Measurements from ENCODE around the gene SLC51A. TPM values are rescaled to one million over a fixed set of nuclear protein-coding genes. Genes with fewer than 3 reads are reported as not detected.

Gene SLC51A
- total and polyA plus RNA-seq, 2 of the 8 experiments (the other 6 are each of a cell fraction or from before 2014, with no cell fraction given), result 6.3 to 9.8 TPM

- H2BK20ac ChIP-seq (ENCODE audit: low read length), result no peak overlapping the region
- peaks cover 0 to 49% of the 10 kb centered on the region in 2 experiments for H3K79me2 ChIP-seq (ENCODE audit: control insufficient read depth in 1 of 2, insufficient read depth in 2 of 2, low read length in 2 of 2)
- peaks cover 4% of the 10 kb centered on the region for H3K79me1 ChIP-seq (ENCODE audit: low read depth, low read length)
- H3K4me1 ChIP-seq (replicated peaks in 1 of 4; ENCODE audit: control insufficient read depth in 3 of 4, insufficient read depth in 4 of 4, low read length in 3 of 4), result peaks cover 0 to 6% (median 4%) of the 10 kb centered on the region in 4 experiments; a peak in 4 of 7 replicates
- H2AFZ ChIP-seq (ENCODE audit: low read length), result no peak overlapping the region
- DNase-seq (ENCODE audit: low read depth in 1 of 2, low spot score in 2 of 2) (no peak), FAIRE-seq (no peak)
- H3K23me2 ChIP-seq (ENCODE audit: low read depth, low read length), result peaks cover 2% of the 10 kb centered on the region; the same call in 1 of the 2 replicates
- CTCF ChIA-PET (ENCODE audit: partially characterized antibody), result interaction anchor here (1.0 to 1.8 kb wide), 5 partner anchors 9 to 85 kb away, joined by 3 to 5 read pairs (median 4); no protein-coding TSS in a partner anchor
- no peak overlapping the region for H4K91ac ChIP-seq (replicated peaks; ENCODE audit: insufficient read length, low read length)
- no peak overlapping the region for H2BK12ac ChIP-seq (ENCODE audit: low read depth, low read length)
- H3K27ac ChIP-seq (ENCODE audit: low read depth, low read length), result no peak overlapping the region
- no peak overlapping the region for H3K56ac ChIP-seq (replicated peaks; ENCODE audit: insufficient read length, low read depth, low read length)
- no peak overlapping the region for H3K4me3 ChIP-seq (ENCODE audit: extremely low read depth in 1 of 4, insufficient read depth in 2 of 4, low read depth in 3 of 4, low read length in 4 of 4)
- H3K14ac ChIP-seq (ENCODE audit: insufficient read length), result no peak overlapping the region
- H4K5ac ChIP-seq (ENCODE audit: insufficient read length, low read depth, low read length), result no peak overlapping the region
- H3K4me2 ChIP-seq (ENCODE audit: insufficient read depth in 1 of 2, low read depth in 2 of 2, low read length in 2 of 2), result no peak overlapping the region
- peaks cover 0 to 1% of the 10 kb centered on the region in 2 experiments for H4K20me1 ChIP-seq (replicated peaks in 1 of 2; ENCODE audit: control insufficient read depth in 1 of 2, insufficient read depth in 2 of 2, low read length in 2 of 2)
- no peak overlapping the region for H3K4ac ChIP-seq (replicated peaks; ENCODE audit: insufficient read length, low read depth, low read length)
- no peak overlapping the region for H3K23ac ChIP-seq (ENCODE audit: insufficient read length)
- no peak overlapping the region for H2BK120ac ChIP-seq (replicated peaks; ENCODE audit: low read depth, low read length)
- H3K18ac ChIP-seq (ENCODE audit: extremely low read depth, low read length), result no peak overlapping the region
- WGBS, 2 experiments (ENCODE audit: extremely low coverage in 1 of 2, insufficient coverage in 1 of 2, insufficient read length in 1 of 2, insufficient replicate concordance in 2 of 2, low coverage in 1 of 2, low lambda C conversion rate in 2 of 2, missing lambda C conversion rate in 1 of 2), result 94% methylated on average over 4 of the region's 4 CpGs; no CpG with 5 or more reads in 1 of the 2 experiments
- no peaks in the 10 kb centered on the region for H3K27me3 ChIP-seq (replicated peaks in 1 of 4; ENCODE audit: control insufficient read depth in 3 of 4, extremely low read depth in 1 of 4, insufficient read depth in 3 of 4, low read length in 3 of 4)
- H3K9me3 ChIP-seq (ENCODE audit: insufficient read depth in 2 of 2, low read depth in 1 of 2, low read length in 1 of 2), result no peaks in the 10 kb centered on the region
- H4K8ac ChIP-seq (ENCODE audit: extremely low read depth, insufficient read depth, low read length), result no peak overlapping the region
- no peak overlapping the region for H2BK15ac ChIP-seq (ENCODE audit: low read length)
- no peaks in the 10 kb centered on the region for H3K36me3 ChIP-seq (ENCODE audit: control insufficient read depth in 2 of 4, insufficient read depth in 4 of 4, low read length in 3 of 4)
- POLR2A ChIA-PET (ENCODE audit: partially characterized antibody), result interaction anchor here (1.0 to 1.4 kb wide), 4 partner anchors 41 to 204 kb away, joined by 3 to 5 read pairs (median 3); partner anchors contain the start of gene UBXN7
- no peak overlapping the region for H2BK5ac ChIP-seq (ENCODE audit: low read depth, low read length)
- no peak overlapping the region for H2AK5ac ChIP-seq (ENCODE audit: low read depth, low read length)
- H3K9ac ChIP-seq (replicated peaks in 1 of 4; ENCODE audit: extremely low read depth in 1 of 4, low read depth in 3 of 4, low read length in 3 of 4), result no peak overlapping the region
- no peak for TF ChIP-seq POLR2A (IDR thresholded peaks at IDR 0.05; ENCODE audit: control extremely low read depth in 1 of 2, low read depth in 2 of 2, low read length in 2 of 2)
- no peak for TF ChIP-seq SP4 (IDR thresholded peaks at IDR 0.05; ENCODE audit: low read length)
- TF ChIP-seq HDAC6 (IDR thresholded peaks at IDR 0.05; ENCODE audit: low read depth, low read length), result no peak
- TF ChIP-seq RXRA (IDR thresholded peaks at IDR 0.05; ENCODE audit: insufficient read depth, low read depth, low read length), result no peak
- TF ChIP-seq KDM1A (IDR thresholded peaks at IDR 0.05; ENCODE audit: borderline replicate concordance, low read length), result no peak
- no peak for TF ChIP-seq HDAC2 (IDR thresholded peaks at IDR 0.05; ENCODE audit: borderline replicate concordance in 1 of 2, low read depth in 2 of 2, low read length in 2 of 2)
- TF ChIP-seq GABPA (IDR thresholded peaks at IDR 0.05; ENCODE audit: borderline replicate concordance, insufficient read depth, low read length), result no peak
- TF ChIP-seq KDM4A (IDR thresholded peaks at IDR 0.05; ENCODE audit: low read depth, low read length, severe bottlenecking), result no peak
- no peak for TF ChIP-seq TAF1 (IDR thresholded peaks at IDR 0.05; ENCODE audit: low read depth, low read length)
- TF ChIP-seq SIN3A (conservative IDR thresholded peaks at IDR 0.05 in 1 of 2, IDR thresholded peaks at IDR 0.05 in 1 of 2; ENCODE audit: low read depth in 1 of 2, low read length in 2 of 2), result no peak
- no peak for TF ChIP-seq SRF (IDR thresholded peaks at IDR 0.05; ENCODE audit: low read depth, low read length)
- TF ChIP-seq SIX5 (IDR thresholded peaks at IDR 0.05; ENCODE audit: low read depth, low read length), result no peak
- TF ChIP-seq RAD21 (IDR thresholded peaks at IDR 0.05 in 1 of 2, conservative IDR thresholded peaks at IDR 0.05 in 1 of 2; ENCODE audit: low read depth in 2 of 2, low read length in 2 of 2), result no peak
- no peak for TF ChIP-seq SUZ12 (IDR thresholded peaks at IDR 0.05; ENCODE audit: low read length)
These were observed 65.6 kb downstream of the SLC51A start for GRCh38 chr3:196281962-196282361.
